Panc1 (cell line): ENCODE measurements around the gene ADA. TPM values are rescaled to one million over a fixed set of nuclear protein-coding genes. Genes with fewer than 3 reads are reported as not detected.
A peak's percentile ranks its signal among the peaks of the same experiment; 100 is the strongest.

Experiments used
- ATAC-seq: fragments of 200-7000 bp; cut with Tn5 transposase; 2 replicates; pipeline ENCODE4 v1.9.1; 2020; ENCODE audit warnings: mild to moderate bottlenecking, moderate library complexity
- BruUV-seq: library from RNA; stranded (reverse); fragments of 400-500 nt; replicated peaks from 2 replicates; lab custom pipeline; 2021; lab: Mats Ljungman, UMichigan
- CTCF ChIA-PET: fragments of 300-600 bp; sonication (Branson Sonifier 250); formaldehyde crosslinking; loops from one replicate; lab custom pipeline; 2022; ENCODE audit warnings: antibody characterized with exemption; lab: Charles Lee
- POLR2A ChIA-PET: fragments of 300-600 bp; sonication (Branson Sonifier 250); formaldehyde crosslinking; loops from one replicate; lab custom pipeline; 2022; ENCODE audit warnings: antibody characterized with exemption; lab: Charles Lee
- DNase-seq: peaks from one replicate; pipeline ENCODE4 v3.0.0-alpha.2; 2010; ENCODE audit warnings: low read depth, low spot score
- H3K27ac ChIP-seq: 2 replicates; pipeline ENCODE4 v1.5.1; 2011; ENCODE audit warnings: mild to moderate bottlenecking, low read length, inconsistent platforms
- H3K27me3 ChIP-seq: fragments of 200-500 bp; sonication (Bioruptor generic); 2 replicates; pipeline ENCODE4 v1.6.0; 2014; ENCODE audit warnings: low read length, inconsistent platforms; ENCODE audit not compliant: control insufficient read depth, insufficient read depth
- H3K36me3 ChIP-seq: fragments of 200-500 bp; sonication (Bioruptor generic); 2 replicates; pipeline ENCODE4 v1.5.1; 2014; ENCODE audit warnings: inconsistent platforms, mild to moderate bottlenecking, low read length, moderate library complexity; ENCODE audit not compliant: control insufficient read depth, insufficient read depth
- H3K4me1 ChIP-seq: 2 replicates; pipeline ENCODE4 v1.5.1; 2011; ENCODE audit warnings: inconsistent platforms, mild to moderate bottlenecking, low read length, moderate library complexity; ENCODE audit not compliant: control insufficient read depth, insufficient read depth
- H3K4me3 ChIP-seq, 2 experiments: 2 replicates each; pipeline ENCODE4 v1.5.1; 2011 to 2012; ENCODE audit warnings: low read depth in 2 of 2, low read length in 2 of 2, mild to moderate bottlenecking in 2 of 2, inconsistent platforms in 1 of 2, moderate library complexity in 1 of 2
- H3K9me3 ChIP-seq: fragments of 200-500 bp; sonication (Bioruptor generic); 2 replicates; pipeline ENCODE4 v1.5.1; 2014; ENCODE audit warnings: low read depth, mild to moderate bottlenecking, inconsistent platforms, low read length, moderate library complexity; ENCODE audit not compliant: control insufficient read depth, insufficient read depth
- CTCF ChIP-seq: fragments of 450-650 bp; IDR thresholded peaks from 2 replicates; pipeline ENCODE4 v1.5.1; 2017; ENCODE audit warnings: mild to moderate bottlenecking
- POLR2AphosphoS5 ChIP-seq: IDR thresholded peaks from 2 replicates; pipeline ENCODE4 v1.6.1; 2012; ENCODE audit warnings: mild to moderate bottlenecking, low read depth, low read length, moderate library complexity
- REST ChIP-seq, 2 experiments: IDR thresholded peaks; 2 replicates each; pipeline ENCODE4 v1.6.1; 2011 to 2012; ENCODE audit warnings: low read depth in 2 of 2, control low read depth in 1 of 2, low read length in 1 of 2, mild to moderate bottlenecking in 1 of 2, moderate library complexity in 1 of 2; ENCODE audit not compliant: insufficient read depth in 1 of 2
- SIN3A ChIP-seq: IDR thresholded peaks from 2 replicates; pipeline ENCODE4 v1.6.1; 2012; ENCODE audit warnings: low read depth, mild to moderate bottlenecking, low read length, moderate library complexity, borderline replicate concordance; ENCODE audit not compliant: insufficient read depth
- TCF7L2 ChIP-seq: IDR thresholded peaks from 2 replicates; pipeline ENCODE4 v1.6.1; 2011; ENCODE audit warnings: mild to moderate bottlenecking, low read depth, low read length, inconsistent platforms
- in situ Hi-C: cut with HindIII; loops from 2 replicates; pipeline ENCODE4 v1.10.0; 2016; ENCODE audit warnings: low sequenced_read_pairs, low pct_unique_long_range_greater_than_20kb
- intact Hi-C: fragments of 100-400 bp; cut with micrococcal nuclease; formaldehyde crosslinking; loops from one replicate; pipeline ENCODE4 v1.10.0; 2022; ENCODE audit not compliant: unreplicated experiment
- total RNA-seq: library from RNA; stranded (reverse); gene quantifications from one replicate; pipeline ENCODE4 v1.2.1, GENCODE V29; 2021; ENCODE audit not compliant: unreplicated experiment

ADA gene
- total RNA-seq, 1 experiment from 2014 or later = 53.8 TPM

- TF ChIP-seq SIN3A (no peak), REST (IDR thresholded peaks at IDR 0.05; ENCODE audit: insufficient read depth in 1 of 2, low read depth in 2 of 2, low read length in 1 of 2) (no peak), POLR2AphosphoS5 (no peak), TCF7L2 (no peak), CTCF (no peak)
- no peaks in the 10 kb centered on the region for H3K36me3 ChIP-seq
Observed at GRCh38 chr20:44690781-44691423, 39.4 kb upstream of the ADA start.

GRCh38 chr20:44689809-44690208 lies 38.3 kb upstream of the ADA start:
- Histone ChIP-seq H3K27me3 (no peaks in the 10 kb centered on the region), H3K27ac (peak overlapping the region; percentile 84), H3K4me3 (no peak overlapping the region), H3K9me3 (peaks cover 6% of the 10 kb centered on the region; the same call in 1 of the 2 replicates), H3K4me1 (peaks cover 34% of the 10 kb centered on the region), H3K36me3 (no peaks in the 10 kb centered on the region)
- intact Hi-C loops = loop anchor here (10.0 kb wide), 1 partner anchor 175 kb away; no protein-coding TSS in a partner anchor
- ATAC-seq (no peak), DNase-seq (no peak)
- no peak for TF ChIP-seq SIN3A
- TF ChIP-seq REST (IDR thresholded peaks at IDR 0.05; ENCODE audit: insufficient read depth in 1 of 2, low read depth in 2 of 2, low read length in 1 of 2) = no peak
- no peak for TF ChIP-seq POLR2AphosphoS5
- TF ChIP-seq TCF7L2 = no peak
- TF ChIP-seq CTCF = no peak
- CTCF ChIA-PET = no interaction called here
- no TSS peak for BruUV-seq
- in situ Hi-C loops = no loop called here
- POLR2A ChIA-PET = no interaction called here

More at GRCh38 chr20:44690781-44691423, 39.4 kb upstream of the ADA start:
- no TSS peak for BruUV-seq
- ChIA-PET CTCF (no interaction called here), POLR2A (no interaction called here)
- ATAC-seq (no peak), DNase-seq (no peak)
- Histone ChIP-seq H3K4me3 (no peak overlapping the region), H3K27me3 (no peaks in the 10 kb centered on the region), H3K4me1 (peaks cover 37% of the 10 kb centered on the region), H3K27ac (peak overlapping the region; percentile 99), H3K9me3 (peaks cover 6% of the 10 kb centered on the region; the same call in 1 of the 2 replicates)
- intact Hi-C loops = no loop called here
- in situ Hi-C loops = no loop called here
